Activated CD4-positive, alpha-beta T cell treated with anti-CD3 and anti-CD28 coated beads, Interleukin-10, Interleukin-2, amounts not matched to agents 100 ng/mL and 50 ng/mL, durations not matched to agents 16 hours and 8 hours (primary cell): ENCODE data around the gene EFEMP1.

Experiments
- DNase-seq: peaks from one replicate; pipeline ENCODE4 v3.0.0-alpha.2; 2020

Gene EFEMP1

GRCh38 chr2:55826246-55826645, 97.3 kb downstream of the EFEMP1 start:
- no peak for DNase-seq

- no peak for DNase-seq
These were observed 99.0 kb downstream of the EFEMP1 start for GRCh38 chr2:55824551-55825096.
